Right lung (tissue), 5 donors: ENCODE results near the gene TEPSIN. TPM values are rescaled to one million over a fixed set of nuclear protein-coding genes. Genes with fewer than 3 reads are reported as not detected.
A peak's percentile ranks its signal among the peaks of the same experiment; 100 is the strongest.
"Not testable (repeated sequence)": the region's sequence is repeated elsewhere in the genome, so short reads cannot be mapped to it uniquely, and the experiment has no call there.

ENCODE experiments used
- DNase-seq, 2 donors: peaks; one replicate each; pipeline ENCODE4 v3.0.0-alpha.2; 2013
- polyA plus RNA-seq, 5 donors: library from polyadenylated mRNA; unstranded; fragments of 120-200 nt; gene quantifications; one replicate each; pipeline versions ENCODE4 v1.2.1 to v1.2.3, GENCODE V29; 2013; ENCODE audit warnings: inconsistent platforms in 1 of 5, low replicate concordance in 1 of 5; ENCODE audit not compliant: insufficient read length in 5 of 5, insufficient read depth in 1 of 5

Gene TEPSIN
- polyA plus RNA-seq, 5 donors, result 12.7 to 29.0 (median 18.3) TPM

DNA sequence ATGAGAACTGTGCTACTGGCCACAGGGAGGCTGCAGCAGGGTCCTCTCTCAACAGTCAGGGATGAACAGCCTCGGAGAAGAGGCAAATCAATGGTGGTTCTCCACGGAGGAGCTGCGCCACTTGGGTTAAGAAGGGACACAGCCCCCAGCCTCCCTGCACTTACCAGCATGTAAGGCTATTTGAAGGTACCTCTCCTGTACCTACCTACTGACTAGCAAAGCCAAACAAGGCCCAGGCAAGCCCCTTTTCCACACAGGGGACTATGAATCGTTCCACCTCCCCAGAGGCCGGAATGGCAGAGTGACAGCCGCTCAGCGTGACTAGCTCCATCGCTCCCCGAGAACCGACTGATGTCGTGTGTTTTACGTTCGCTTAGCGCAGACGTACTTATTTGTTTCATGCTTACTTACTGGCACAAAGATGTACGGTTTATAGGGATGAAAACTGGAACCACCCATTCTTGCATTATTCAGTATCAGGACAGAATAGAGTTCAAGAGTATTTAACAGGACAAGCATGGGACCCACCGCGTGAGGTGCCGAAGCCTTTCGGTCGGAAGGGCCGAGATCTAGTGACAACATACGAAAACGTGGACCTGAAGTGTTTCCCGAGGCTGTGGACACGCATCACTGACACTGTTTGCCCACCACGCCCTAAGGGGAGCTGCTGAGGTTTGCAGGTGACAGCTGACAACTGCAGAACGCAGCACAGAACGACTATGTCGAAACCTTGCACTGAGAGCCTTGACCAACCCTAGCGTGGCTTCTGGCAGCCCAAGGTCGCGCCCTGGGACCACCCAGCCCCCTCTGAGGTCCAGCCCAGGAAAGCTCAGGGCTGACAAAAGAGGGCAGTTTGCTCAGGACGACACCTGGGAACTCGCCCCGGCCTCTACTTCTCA lies 1.0 kb downstream of the TEPSIN start:
- no peak for DNase-seq

DNA sequence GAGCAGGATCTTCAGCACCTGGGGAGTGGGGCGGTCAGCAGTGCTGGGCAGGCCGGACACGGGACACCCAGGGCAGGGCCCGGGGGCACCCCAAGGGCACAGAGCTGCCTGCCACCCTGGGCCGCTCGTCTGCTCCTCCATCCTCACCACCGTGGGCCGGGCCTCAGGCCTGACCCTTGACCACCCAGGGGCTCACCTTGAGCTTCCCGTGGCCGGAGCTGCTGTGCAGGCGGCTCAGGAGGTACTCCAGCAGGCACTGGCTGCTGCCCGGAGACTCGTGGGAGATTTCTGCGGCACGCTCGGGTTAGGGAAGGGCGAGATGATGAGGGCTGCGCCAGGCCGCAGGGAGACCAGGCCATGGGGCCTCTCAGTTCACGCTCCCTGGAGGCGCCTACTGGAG lies 2.1 kb downstream of the TEPSIN start:
- DNase-seq, result no peak

DNA sequence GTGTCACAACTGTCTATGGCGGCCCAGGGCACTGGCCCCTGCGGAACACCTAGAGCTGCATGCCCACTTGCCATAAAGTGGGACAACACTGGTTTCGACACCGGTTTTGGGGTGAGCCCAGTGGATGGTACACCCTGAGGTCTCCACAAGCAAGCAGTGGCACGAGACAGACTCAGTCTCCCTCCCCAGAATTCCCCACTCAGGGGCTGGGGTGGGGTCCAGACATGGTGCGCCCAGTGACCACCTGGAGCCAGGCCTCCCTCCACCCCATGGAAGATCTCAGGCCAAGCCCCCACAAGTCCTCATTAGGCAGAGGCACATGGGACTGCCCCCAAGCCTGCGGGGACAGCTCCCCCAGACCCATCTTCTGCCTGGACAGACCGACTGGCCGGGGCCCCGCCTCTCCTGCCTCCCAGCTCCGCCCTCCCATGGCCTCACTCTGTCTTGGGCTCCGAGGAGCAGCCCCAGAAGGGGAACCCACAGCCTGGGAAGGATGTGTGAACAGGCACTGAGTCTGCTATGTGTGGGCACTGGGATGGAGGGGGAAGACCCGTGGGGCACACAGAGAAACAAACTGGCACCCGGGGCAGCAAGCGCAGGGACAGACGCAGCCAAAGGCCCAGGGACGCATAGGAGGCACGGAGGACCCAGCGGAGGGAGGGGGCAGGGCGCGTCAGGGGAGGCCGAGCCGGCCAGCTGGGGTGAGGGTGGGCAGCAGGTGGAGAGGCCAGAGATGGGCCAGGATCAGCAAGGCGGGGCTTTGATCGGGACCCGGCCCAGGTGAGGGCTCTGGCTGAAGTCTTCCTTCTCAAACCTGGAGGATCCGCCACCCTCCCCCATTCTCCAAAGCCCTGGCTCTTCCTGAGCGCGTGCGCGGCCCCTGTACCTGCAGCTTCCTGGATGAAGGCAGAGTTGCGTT lies 2.8 kb downstream of the TEPSIN start:
- DNase-seq, result no peak

DNA sequence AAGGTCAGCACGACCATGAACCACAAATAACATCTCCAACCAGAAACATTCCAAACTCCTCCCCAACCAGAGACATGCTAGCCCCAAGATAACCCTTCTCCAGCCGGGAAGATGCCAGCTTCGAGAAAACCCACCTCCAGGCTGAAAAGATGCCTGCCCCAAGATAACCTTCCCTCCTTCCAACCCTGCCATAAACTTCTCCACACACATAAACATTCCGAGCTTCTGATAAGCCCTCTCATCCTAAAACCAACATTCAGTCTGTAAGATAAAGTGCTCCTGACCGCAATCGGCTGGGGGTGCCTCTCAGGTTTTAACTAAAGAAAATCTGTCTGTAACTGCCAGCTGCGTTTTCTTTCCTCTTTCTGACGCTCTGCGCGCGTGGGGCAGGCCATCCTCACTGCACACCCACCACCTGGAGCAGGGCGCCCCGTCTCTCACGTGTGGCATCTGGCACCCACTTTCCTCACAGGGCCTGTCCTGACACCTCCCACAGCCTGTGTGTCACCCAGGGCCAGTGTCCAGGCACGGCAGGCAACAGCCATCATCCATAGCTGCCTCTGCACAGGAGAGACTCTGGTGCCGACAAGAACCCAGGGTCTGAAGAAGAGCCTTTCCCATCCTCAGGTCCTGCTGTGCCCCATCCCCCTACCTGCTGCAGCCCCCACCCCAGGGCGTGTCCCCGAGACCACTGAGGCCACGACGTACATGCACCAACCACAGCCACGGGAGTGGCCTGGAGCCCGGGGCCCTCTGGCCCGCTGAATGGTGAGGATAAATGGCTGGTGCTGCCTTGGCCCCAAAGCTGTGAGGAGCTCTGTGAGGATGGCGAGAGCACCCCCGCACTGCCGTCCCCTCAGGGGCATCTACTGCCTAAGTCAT lies 3.7 kb downstream of the TEPSIN start:
- DNase-seq, result no peak

DNA sequence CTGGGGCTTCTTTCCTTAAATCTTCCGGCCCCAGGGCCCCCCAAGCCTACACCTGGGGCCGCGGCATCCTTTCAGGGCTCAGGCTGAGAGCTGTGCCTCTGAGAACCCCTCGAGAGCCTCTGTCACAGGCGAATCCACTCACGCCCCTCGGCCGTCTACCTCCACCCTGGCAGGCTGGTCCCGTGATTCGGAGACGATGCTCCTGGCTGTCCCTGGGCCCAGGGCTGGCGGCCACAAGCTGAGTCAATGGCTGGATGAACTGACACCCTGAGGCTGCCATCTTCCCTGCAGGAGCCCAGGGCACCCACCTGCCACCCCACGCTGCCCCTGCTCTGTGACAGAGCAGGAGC lies 4.4 kb downstream of the TEPSIN start:
- DNase-seq, result no peak

DNA sequence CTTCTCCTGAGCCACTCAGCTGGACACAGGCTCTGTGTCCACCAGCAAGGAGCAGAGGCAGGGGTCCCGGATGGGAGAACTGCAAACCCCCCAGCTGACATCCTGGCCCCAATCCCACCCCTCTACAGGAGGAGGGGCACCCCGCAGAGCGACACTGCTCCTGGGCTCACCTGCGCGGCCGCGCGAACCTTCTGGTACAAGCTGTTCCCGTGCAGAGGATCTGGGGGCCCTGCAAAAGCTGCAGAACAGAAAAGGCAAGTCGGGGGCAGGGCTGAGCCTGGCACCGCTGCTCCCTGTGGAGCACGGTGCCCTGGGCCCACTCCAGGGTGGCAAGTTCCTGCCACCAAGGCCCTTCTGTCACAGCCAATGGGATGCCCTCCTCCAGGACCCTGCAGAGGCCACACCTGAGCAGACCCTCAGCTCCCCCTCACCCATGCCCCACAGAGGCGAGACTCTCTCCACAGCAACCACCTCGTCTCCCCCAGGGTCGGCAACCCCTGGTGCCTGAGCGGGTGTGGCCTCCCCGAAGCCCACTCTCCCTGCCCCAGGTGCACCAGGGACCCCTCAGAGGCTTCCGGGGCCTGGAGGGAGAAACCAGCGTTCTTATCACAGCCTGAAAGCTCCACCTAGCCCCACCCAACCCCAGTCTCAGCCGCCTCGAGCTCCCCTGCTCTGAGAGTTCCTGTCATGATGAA lies 4.9 kb downstream of the TEPSIN start:
- no peak for DNase-seq

DNA sequence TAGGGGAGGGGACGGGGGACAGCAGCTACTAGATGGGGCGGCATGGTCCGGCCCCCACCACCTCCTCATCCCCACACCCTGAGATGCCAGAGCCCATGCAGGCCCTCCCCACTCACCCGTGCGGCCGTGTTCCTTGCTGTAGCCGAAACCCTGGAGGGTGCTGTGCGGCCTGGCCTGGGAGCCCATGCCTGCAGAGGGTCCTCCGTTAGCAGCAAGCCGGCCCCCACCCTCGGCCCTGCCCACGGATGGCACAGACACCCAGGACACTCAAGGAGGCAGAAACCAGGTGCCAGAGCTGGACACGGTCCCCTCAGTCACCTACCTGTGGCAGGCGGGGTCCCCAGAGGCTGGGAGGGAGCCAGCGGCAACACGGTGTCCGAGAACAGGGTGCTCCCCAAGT lies 5.5 kb downstream of the TEPSIN start:
- DNase-seq, result no peak

DNA sequence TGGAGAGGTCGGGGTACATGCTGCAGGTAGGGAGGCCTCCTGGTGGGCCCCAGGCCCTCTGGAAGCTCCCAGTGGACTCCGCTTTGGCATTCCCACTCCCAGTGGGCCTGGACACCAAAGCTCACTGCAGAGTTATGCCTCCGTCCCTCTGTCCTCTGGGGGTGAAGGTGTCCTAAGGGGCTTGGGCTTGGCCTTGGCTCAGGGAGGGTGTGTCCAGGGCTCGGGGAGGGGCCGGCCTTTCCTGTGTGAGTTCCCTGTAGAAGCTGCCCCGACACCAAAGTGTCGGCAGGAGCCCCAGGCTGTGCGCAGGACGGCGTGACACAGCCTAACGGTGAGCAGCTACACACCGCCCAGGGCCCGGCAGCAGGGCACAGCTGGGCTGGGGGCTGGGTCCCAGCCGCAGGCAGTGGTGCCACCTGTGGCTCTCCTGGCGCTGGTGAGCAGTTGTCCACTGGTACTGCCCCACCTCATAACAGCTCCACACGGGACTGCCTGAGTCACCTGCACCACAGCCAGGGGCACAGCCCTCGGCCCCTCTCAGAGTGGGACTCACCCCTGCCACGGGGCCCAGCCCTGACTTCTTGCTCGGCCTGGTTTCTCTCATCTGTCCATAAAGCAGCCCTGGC lies 6.1 kb downstream of the TEPSIN start:
- DNase-seq, result no peak

DNA sequence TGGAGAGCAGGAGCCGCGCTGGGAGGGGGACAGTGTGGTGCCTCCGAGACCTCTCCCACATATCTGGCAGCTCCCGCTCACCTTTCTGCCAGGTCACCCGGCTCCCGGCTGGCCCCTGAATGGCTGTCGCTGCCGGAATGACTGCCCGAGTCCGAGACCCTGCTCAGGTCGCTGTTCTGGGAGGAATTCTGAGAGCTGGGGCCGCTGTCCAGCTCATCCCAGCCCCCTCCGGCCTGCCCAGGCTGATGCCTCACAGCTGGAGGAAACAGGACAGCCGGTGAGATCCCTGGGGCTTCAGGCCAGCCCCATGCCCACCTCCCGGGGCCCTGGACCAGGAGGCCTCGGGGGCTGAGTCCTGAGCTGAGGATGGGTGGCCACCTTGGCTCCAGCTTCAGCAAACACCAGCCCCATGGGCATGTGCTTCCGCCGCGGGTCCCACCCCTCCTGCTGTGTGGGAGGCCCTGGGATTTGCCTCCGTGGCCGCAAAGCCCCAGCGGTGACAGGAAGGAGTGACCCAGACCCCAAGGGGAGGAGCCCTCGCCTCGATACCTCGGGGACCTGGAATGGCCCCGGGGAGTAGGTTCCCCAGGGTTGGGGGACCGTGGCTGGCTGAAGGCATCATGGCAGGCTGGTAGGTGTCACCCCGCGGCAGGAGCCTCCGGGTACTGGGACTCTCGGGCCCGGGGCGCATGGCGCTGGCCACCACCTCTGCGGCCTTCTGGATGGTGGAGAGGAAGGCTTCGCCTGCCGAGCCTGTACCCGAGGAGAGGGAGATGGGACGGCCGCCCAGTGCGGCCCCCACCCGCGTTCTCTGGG lies 6.9 kb downstream of the TEPSIN start:
- no peak for DNase-seq

DNA sequence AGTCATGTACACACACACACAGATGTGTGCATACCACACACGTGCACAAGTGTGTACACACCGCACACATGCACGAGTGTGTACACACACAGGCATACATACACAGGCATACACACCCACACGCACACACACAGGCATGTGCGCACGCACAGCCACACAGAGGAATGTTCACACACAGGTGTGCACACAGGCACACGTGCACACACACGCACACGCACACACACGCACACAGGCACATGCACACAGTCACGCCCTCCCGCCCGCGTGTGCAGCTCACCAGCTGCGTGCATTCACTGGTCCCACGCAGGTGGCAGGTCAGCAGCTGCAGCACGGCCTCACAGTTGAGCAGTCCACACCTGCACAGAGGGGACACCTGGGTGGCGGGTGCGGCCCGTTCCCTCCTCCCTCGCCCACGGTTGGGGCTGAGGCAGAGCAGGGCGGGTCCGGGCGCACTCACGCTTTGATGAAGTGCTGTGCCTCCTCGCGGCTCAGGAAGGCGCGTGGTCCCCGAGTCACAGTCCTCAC lies 7.7 kb downstream of the TEPSIN start:
- no peak for DNase-seq

DNA sequence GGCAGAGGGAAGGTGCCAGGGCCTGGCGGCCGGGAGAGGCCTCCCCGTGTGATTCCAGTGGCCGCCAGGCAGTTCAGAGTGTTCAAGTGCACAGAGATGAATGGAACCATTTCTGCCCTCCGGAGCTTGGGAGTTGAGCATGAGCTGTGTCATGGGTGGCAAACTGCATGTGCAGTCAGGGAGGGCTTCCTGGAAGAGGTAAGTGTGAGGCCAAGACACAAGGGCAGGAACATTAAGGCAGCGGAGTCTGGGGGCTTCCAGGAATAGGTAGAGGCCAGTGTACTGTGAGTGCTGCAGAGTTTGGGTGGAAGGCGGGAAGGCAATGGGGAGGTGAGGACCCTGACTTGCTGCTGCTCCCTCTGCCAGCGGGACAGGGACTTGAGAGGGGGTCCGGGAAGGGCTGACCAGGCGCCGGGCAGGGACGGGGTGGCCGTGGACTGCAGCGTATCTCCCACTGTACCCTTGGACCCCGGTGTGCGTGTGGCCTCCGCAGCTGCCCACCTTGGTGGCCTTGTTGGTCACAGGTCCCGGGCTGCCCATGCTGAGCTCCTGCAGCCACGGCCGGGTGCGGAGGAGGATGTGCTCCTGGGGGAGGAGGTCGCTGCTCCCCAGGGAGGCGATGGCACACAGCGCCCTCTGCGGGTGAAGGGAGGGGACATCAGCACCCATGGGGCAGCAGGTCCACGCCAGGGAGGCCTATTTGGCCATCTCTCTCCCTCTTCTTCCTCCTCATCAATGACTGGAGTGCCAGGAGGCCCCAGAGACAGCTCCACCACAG lies 8.6 kb downstream of the TEPSIN start:
- DNase-seq, result no peak

DNA sequence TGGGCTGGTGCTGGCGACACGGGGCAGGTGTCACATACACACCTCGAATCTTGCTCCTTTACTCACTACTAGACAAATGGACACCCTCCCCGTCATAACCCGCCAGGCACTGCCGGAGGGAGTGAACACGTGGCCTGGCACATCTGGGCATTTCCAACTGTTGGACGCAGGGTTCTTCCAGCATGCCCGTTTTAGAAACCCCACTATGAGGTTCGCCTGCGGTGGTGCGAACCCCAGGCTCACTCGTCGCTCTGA lies 9.3 kb downstream of the TEPSIN start:
- no peak for DNase-seq

DNA sequence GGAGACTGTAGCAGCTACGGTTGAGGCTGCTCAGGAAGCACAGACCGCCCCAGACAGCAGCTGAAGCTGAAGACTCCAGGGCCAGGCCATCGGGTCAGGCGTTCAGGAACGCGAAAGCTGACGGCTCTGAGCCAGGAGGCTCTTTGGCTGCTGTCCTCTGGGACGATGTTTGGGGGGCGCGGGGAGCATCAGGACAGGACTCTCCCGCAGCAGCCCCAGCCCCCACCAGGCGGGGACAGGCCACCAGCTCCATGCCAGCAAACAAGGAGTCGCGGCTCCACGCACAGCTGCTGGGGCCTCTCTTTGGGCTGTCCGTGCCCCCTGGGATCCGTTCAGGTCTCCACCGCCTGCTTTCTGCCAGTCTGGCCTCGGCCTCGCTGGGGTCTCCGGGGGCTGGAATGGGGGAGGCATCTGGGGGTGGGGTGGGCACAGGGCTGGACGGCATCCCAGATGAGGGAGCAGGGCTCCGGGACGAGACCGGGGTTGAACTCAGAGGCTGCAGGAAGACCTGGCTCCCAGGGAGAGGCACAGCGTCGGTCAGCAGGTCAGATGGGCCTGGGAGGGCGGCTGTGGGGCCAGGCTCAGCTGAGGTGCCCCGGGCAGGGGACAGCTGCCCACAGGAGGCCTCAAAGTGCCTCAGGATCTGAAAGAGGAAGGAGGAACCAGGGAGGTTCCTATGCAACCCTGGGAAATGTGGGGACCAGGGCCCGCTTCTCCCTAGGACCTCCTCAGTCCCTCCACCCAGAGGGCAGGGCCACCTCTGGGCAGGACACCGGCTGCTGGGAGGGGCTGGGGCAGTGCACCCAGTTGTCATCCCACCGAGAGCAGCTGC lies 9.8 kb downstream of the TEPSIN start:
- no peak for DNase-seq

DNA sequence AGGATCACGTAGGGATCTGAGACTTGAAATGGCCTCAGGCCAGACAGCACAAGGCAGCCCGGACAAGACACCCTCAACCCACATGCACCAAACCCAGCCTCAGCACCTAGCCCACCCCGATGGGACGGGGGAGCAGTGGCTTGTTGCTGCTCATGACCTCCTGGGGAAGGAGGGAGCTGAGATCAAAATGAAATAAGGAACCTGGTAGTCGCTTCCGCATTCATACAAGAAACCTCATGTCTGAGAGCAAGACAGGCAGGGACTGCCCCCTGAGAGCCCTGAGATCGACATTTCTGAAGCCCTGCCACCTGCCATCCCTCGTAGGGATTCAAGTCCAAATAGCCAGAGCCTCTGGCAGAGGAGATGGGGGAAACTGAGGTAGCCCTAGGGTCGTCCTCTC lies 10.4 kb downstream of the TEPSIN start:
- DNase-seq, result no peak

DNA sequence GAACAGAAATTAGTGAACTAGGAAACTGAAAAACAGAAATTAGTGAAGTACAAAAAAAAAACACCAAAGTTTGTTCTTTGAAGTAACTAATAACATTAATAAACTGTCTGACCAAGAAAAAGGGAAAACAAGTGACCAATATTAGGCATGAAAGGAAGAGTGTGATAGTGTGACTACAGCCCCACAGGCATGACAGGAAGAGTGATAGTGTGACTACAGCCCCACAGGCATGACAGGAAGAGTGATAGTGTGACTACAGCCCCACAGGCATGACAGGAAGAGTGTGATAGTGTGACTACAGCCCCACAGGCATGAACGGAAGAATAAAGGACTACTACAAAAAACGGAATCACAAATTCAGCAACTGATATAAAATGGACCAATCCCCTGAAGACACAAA lies 11.2 kb downstream of the TEPSIN start:
- DNase-seq, result not testable (repeated sequence)

DNA sequence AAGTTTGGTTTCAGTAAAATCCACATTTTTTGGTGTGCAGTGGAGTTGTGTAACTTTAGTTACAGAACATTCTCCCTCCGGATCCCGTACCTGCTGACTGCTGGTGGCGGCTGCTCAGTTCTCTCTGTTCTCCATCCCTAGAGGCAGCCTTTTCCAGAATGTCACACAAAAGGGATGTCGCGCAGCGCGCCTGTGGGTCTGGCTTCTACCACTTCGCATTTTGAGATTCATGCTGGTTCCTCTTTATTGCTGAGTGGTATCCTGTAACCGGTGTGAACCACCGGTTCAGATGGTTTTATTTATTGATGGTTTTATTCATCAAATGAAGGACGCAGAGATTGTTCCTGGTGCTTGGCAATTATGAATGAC lies 15.1 kb downstream of the TEPSIN start:
- peak in 1 of 2 donors; percentile 17 for DNase-seq

DNA sequence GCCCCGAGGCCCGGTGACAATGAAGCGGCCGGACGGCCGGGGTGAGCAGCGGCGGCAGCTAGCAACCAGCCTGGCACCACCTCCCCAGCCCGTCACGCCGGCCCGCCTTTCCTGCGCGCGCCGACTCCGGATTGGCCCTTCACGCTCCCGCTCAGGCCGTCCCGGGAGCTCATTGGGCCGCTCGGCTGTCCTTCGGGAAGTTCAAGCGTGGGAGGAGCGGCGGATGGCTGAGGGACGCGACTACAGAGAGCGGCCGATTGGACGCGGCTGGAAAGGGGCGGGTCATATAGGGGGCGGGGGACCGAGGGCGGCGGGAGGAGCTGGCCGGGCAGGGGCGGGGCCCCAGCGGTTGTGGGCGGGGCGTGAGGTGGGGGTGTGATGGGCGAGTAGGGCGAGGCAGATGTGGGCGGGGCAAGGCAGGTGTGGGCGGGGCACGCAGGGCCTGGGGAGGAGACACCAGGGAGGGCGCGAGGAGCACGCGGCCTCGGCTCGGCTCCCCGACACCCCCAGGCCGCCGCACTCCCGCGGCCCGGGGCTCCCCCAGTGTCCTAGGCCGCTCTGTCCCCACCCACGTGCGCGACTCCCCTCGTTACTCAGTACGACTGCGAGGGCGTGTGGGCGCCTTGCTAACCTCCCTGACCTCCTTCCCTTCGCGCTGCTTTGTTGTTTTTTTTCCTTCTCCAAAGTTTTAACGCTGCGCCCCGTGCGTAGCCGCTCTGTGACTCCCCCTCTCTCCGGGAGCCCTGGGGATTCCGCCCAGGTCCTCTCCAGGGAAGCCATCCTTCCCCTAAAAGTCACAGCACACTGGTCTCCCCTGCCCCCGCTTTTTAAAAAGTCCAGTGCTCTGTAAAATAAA lies 15.7 kb downstream of the TEPSIN start, which contains the start of gene CEP131:
CEP131 (minus strand) TSS at position 60 of the 856 bp plus-strand sequence. CDS start 2,909 bp downstream, outside the sequence.
- peak; percentile 97 for DNase-seq
